ENCODE results near the gene ALG11.

ALG11 gene

GRCh38 chr13:51997186-51997585 is 15.0 kb upstream of the ALG11 start:
- in situ Hi-C loops (cut with MboI; ENCODE audit: low sequenced_read_pairs): no loop called here

GRCh38 chr13:51997641-51998330 is 14.4 kb upstream of the ALG11 start:
- in situ Hi-C loops (cut with MboI; ENCODE audit: low sequenced_read_pairs): no loop called here

GRCh38 chr13:51998723-51999509 is 13.3 kb upstream of the ALG11 start:
- in situ Hi-C loops (cut with MboI; ENCODE audit: low sequenced_read_pairs): no loop called here

- in situ Hi-C loops (cut with MboI; ENCODE audit: low sequenced_read_pairs): no loop called here
Measured at GRCh38 chr13:51999510-51999911, 12.7 kb upstream of the ALG11 start.

- in situ Hi-C loops (cut with MboI; ENCODE audit: low sequenced_read_pairs): no loop called here
Measured at GRCh38 chr13:51999921-52000320, 12.3 kb upstream of the ALG11 start.

- in situ Hi-C loops (cut with MboI; ENCODE audit: low sequenced_read_pairs): no loop called here
Measured at GRCh38 chr13:52001120-52001731, 11.0 kb upstream of the ALG11 start.

GRCh38 chr13:52002361-52002760 is 9.8 kb upstream of the ALG11 start:
- in situ Hi-C loops (cut with MboI; ENCODE audit: low sequenced_read_pairs): no loop called here

GRCh38 chr13:52003541-52003940 is 8.7 kb upstream of the ALG11 start:
- in situ Hi-C loops (cut with MboI; ENCODE audit: low sequenced_read_pairs): no loop called here

- in situ Hi-C loops (cut with MboI; ENCODE audit: low sequenced_read_pairs): no loop called here
Measured at GRCh38 chr13:52004511-52005170, 7.6 kb upstream of the ALG11 start.

- in situ Hi-C loops (cut with MboI; ENCODE audit: low sequenced_read_pairs): no loop called here
Measured at GRCh38 chr13:52005841-52006522, 6.2 kb upstream of the ALG11 start.

- in situ Hi-C loops (cut with MboI; ENCODE audit: low sequenced_read_pairs): no loop called here
Measured at GRCh38 chr13:52006523-52007245, 5.5 kb upstream of the ALG11 start.

GRCh38 chr13:52009946-52010345 is 2.3 kb upstream of the ALG11 start:
- in situ Hi-C loops (cut with MboI; ENCODE audit: low sequenced_read_pairs): no loop called here

GRCh38 chr13:52010890-52011631 is 1.1 kb upstream of the ALG11 start, which contains the start of gene ATP7B:
Gene ATP7B (minus strand): TSS chr13:52011450. CDS start chr13:52011337, 113 bp downstream.
- in situ Hi-C loops (cut with MboI; ENCODE audit: low sequenced_read_pairs): no loop called here

- in situ Hi-C loops (cut with MboI; ENCODE audit: low sequenced_read_pairs): no loop called here
Measured at GRCh38 chr13:52012512-52012836, 276 bp downstream of the ALG11 start.

- in situ Hi-C loops (cut with MboI; ENCODE audit: low sequenced_read_pairs): no loop called here
Measured at GRCh38 chr13:52016296-52016695, 4.1 kb downstream of the ALG11 start.

- in situ Hi-C loops (cut with MboI; ENCODE audit: low sequenced_read_pairs): no loop called here
Measured at GRCh38 chr13:52020191-52020590, 8.0 kb downstream of the ALG11 start.

GRCh38 chr13:52022356-52022755 is 10.2 kb downstream of the ALG11 start:
- in situ Hi-C loops (cut with MboI; ENCODE audit: low sequenced_read_pairs): no loop called here

- in situ Hi-C loops (cut with MboI; ENCODE audit: low sequenced_read_pairs): no loop called here
Measured at GRCh38 chr13:52024481-52024880, 12.3 kb downstream of the ALG11 start, which contains the start of gene UTP14C. Gene UTP14C (plus strand): TSS chr13:52024691. CDS start chr13:52028805, 4,114 bp downstream.

- in situ Hi-C loops (cut with MboI; ENCODE audit: low sequenced_read_pairs): no loop called here
Measured at GRCh38 chr13:52025475-52026245, 13.5 kb downstream of the ALG11 start.
